SK-N-DZ (cell line): Measurements from ENCODE around the gene NELL2. TPM values are rescaled to one million over a fixed set of nuclear protein-coding genes. Genes with fewer than 3 reads are reported as not detected.

Experiments
- DNase-seq: peaks from one replicate; pipeline ENCODE4 v3.0.0-alpha.2; 2015; ENCODE audit warnings: low spot score
- polyA plus RNA-seq, 2 experiments: library from polyadenylated mRNA; depleted of rRNA; stranded (reverse); fragments of >200 nt; gene quantifications; 2 replicates each; pipeline ENCODE4 v1.2.3, GENCODE V29; 2014

The NELL2 gene
- 241 and 334 TPM in 2 replicates for polyA plus RNA-seq (2014; cell fraction: cytosol; rRNA removed)
- polyA plus RNA-seq (2014; cell fraction: nucleus; rRNA removed) = 159 and 161 TPM in 2 replicates

GRCh38 chr12:44875954-44876543, at the start of gene NELL2:
TSS of gene NELL2 (minus strand) at chr12:44876315. CDS start at chr12:44875869, 446 bp downstream.
- peak; percentile 90 for DNase-seq

- no peak for DNase-seq
Observed at GRCh38 chr12:44921736-44922135, 45.6 kb upstream of the NELL2 start.

- no peak for DNase-seq
Observed at GRCh38 chr12:44917141-44917540, 41.0 kb upstream of the NELL2 start.

GRCh38 chr12:44915958-44916357, 39.8 kb upstream of the NELL2 start:
- DNase-seq = no peak

- no peak for DNase-seq
Observed at GRCh38 chr12:44904321-44904720, 28.2 kb upstream of the NELL2 start.

- DNase-seq = peak; percentile 17
Observed at GRCh38 chr12:44898108-44898507, 22.0 kb upstream of the NELL2 start.

GRCh38 chr12:44889926-44890325, 13.8 kb upstream of the NELL2 start:
- DNase-seq = no peak

- DNase-seq = no peak
Observed at GRCh38 chr12:44889162-44889561, 13.0 kb upstream of the NELL2 start.

- DNase-seq = no peak
Observed at GRCh38 chr12:44885902-44886301, 9.8 kb upstream of the NELL2 start.

- DNase-seq = no peak
Observed at GRCh38 chr12:44881197-44881596, 5.1 kb upstream of the NELL2 start.

- DNase-seq = peak; percentile 91
Observed at GRCh38 chr12:44876544-44877410, 662 bp upstream of the NELL2 start.

GRCh38 chr12:44875417-44875953, 630 bp downstream of the NELL2 start:
- peak; percentile 77 for DNase-seq

GRCh38 chr12:44874981-44875416, 1.1 kb downstream of the NELL2 start:
- peak; percentile 55 for DNase-seq

- DNase-seq = peak; percentile 38
Observed at GRCh38 chr12:44873898-44874297, 2.2 kb downstream of the NELL2 start.

GRCh38 chr12:44869503-44869902, 6.6 kb downstream of the NELL2 start:
- no peak for DNase-seq

- DNase-seq = no peak
Observed at GRCh38 chr12:44863867-44864266, 12.2 kb downstream of the NELL2 start.

GRCh38 chr12:44859998-44860689, 16.0 kb downstream of the NELL2 start:
- no peak for DNase-seq

GRCh38 chr12:44858226-44858855, 17.8 kb downstream of the NELL2 start:
- no peak for DNase-seq

- no peak for DNase-seq
Observed at GRCh38 chr12:44852483-44852882, 23.6 kb downstream of the NELL2 start.

- DNase-seq = no peak
Observed at GRCh38 chr12:44851586-44851985, 24.5 kb downstream of the NELL2 start.

- DNase-seq = no peak
Observed at GRCh38 chr12:44848703-44849085, 27.4 kb downstream of the NELL2 start.
